CD4-positive, alpha-beta T cell treated with Interleukin-4 for 1 hour (primary cell): ENCODE measurements around the gene ZRANB3.
"Not testable (repeated sequence)": the region's sequence is repeated elsewhere in the genome, so short reads cannot be mapped to it uniquely, and the experiment has no call there.

Experiments
- DNase-seq, 2 donors: peaks; one replicate each; pipeline ENCODE4 v3.0.0-alpha.2; 2020 to 2022

ZRANB3 gene

DNA sequence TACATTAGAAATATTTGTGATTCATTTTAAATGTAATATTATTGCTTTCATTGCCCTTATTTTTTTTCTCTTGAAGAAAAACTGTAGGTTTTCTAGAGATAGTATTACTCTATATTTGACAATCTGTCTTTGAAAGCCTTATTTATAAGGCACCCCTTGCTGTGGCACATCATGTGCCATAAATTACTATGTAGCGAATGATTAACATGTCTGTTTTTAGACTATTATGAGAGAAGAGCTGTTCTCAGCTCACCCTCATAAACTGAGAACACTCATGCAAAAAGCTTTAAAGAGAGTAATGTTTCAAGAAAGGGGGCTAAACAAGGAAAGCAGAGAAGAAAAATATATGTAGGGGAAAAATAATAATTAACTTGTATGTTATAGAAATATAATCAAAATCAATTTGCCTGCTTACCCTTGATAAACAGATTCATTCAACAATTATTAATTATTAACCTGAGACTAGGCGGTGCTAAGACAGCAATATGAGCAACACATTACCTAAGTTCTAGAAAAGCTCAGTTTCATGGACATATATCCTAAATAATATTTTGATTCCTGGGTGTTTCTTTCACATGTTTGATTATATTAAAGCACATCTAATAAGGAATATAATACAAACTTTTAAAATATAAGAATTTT, 409.9 kb downstream of the ZRANB3 start:
- DNase-seq, result no peak

DNA sequence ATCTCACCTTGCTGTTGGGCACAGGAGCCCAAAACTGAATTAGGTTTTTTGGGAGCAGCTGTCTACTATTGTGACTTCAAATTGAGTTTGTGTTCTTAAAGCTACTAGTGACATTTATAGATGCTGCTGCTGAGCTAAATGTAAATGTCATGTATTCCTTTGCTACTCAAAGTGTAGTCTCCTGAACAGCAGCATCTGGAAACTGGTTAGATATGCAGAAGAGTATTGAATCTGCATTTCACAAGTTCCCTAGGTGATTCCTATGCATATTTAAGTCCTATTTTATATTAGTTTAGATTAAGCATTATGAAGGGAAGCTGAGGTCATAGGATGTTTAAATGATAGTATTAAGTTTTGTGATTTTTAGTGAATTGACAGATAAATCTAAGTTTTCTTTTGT, 411.4 kb downstream of the ZRANB3 start:
- DNase-seq, result no peak

DNA sequence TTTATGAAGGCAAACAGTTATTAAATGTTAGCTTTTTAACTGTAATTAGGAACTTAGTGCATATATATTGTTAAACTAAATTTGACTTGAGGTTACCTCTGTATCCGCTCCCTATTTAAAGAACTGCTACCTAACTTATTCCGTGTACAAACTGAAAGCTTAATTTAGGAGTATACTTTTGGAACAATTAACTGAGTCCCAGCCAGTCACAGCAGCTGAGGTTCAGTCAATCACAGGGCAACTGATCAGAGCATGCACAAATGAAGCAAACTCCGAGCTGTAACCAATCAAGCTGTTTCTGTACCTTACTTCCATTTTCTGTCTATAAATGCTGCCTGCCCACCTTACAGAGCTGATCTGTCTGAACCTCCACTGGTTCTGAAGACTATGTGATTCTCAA, 417.7 kb downstream of the ZRANB3 start:
- DNase-seq, result no peak

DNA sequence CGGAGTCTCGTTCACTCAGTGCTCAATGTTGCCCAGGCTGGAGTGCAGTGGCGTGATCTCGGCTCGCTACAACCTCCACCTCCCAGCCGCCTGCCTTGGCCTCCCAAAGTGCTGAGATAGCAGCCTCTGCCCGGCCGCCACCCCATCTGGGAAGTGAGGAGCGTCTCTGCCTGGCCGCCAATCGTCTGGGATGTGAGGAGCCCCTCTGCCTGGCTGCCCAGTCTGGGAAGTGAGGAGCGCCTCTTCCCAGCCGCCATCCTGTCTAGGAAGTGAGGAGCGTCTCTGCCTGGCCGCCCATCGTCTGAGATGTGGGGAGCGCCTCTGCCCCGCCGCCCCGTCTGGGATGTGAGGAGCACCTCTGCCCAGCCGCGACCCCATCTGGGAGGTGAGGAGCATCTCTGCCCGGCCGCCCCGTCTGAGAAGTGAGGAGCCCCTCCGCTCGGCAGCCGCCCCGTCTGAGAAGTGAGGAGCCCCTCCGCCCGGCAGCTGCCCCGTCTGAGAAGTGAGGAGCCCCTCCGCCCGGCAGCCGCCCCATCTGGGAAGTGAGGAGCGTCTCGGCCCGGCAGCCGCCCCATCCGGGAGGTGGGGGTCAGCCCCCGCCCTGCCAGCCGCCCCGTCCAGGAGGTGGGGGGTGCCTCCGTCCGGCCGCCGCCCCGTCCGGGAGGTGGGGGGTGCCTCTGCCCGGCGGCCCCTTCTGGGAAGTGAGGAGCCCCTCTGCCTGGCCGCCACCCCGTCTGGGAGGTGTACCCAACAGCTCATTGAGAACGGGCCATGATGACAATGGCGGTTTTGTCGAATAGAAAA, 425.3 kb downstream of the ZRANB3 start:
- not testable (repeated sequence) for DNase-seq

DNA sequence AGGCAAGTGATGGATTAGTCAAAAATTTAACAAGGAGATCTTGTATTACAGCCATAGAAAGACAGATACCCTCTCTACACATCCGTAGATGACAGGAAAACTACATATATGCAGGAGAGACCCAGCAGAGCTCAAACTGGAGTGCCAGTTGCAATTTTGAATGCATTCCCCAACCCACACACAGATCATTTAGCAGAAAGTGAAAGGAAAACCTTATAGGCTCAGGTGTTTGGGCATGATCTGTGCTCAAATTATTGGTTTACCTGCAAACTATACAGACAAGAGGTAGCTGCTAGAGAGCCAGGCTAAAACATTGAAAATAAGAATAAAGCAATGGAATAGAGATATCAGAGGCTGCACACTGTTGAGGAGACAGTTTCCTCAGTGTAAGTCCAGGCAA, 427.2 kb downstream of the ZRANB3 start:
- no peak for DNase-seq

DNA sequence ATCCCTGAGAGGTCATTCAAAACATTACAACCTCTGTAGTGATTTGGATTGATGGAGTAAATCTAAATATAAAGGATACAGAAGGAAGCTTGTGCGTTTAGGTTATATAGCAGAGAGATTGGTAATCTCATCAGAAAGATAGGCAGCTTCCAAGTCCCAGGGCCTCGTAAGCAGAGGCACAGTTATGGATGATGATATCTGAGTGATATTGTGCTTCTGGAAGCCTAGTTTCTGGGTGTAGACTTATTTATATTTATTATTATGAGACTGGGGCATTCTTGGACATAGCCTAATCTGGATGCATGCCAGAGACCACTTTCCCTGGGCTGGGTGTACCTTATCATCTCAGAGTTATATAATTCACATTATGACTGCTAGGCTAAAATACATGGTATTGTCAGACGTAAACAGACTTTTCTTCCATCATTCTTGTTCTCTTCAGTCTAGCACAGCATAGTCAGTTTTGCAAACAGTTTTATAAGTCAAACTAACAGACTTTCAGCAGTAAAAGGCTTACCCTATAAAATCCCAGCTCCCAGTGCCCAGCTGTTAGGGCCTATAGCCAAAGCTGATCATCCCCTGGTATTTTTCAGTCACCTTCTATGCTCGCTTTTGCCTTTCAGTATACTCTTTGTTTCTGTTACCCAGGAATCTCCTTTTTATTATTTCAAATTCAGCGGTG, 431.1 kb downstream of the ZRANB3 start:
- no peak for DNase-seq

DNA sequence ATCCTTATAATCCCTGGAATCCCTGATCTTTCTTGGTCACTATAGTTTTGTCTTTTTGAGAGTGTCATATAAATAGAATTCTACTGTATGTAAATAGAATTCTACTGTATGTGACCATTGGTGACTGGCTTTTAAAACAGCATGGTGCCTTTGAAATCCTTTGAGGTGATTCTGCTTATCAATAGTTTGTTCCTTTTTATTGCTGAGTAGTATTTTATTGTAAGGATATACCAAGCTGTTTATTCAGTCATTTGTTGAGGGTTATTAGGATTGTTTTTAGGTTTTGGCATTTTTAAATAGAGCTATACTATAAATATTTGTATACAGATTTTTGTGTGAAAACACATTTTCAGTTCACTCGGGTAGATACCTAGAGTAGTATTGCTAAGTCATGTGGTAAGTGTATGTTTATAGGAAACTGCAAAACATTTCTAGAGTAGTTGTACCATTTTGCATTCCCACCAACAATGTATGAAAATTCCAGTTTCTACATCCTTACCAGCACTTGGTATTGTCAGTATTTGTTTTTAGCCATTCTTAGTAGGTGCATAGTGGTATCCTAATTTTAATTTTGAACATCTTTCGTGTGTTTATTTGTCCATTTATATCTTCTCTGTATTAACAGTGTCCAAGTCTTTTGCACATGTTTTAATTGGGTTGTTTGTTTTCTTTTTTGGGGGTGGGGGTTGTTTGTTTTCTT, 433.3 kb downstream of the ZRANB3 start:
- DNase-seq, result no peak

DNA sequence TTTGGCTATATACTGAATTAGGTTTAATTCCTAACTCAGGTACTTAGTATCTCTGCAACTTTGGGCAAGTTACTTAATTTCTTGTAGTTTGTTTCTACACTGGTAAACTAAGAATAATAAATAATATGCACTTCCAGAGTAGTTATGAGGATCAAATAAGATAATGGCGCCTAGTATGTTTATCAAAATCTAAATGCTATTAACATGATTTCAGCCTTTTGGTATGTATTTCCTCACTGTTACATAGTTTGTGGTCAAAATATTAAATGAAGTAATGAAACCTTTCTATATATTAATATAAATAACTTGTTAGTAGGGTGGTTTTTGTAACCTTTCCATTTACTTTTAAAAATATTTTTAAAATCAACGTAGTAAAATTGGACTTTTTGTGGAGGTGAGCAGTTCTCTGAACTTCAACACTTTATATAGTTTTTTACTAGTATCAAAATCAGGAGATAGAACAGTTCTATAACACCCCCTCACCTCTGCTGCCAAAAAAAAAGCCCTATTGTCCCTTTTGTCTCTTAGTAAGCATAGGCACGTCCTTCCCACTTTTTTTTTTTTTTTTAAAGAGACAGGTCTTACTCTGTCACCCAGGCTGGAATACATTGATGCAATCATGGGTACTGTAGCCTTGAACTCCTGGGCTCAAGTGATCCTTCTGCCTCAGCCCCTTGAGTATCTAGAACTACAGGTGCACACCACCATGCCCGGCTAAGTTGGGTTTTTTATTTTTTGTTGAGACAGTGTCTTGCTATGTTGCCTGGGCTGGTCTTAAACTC, 434.2 kb downstream of the ZRANB3 start:
- no peak for DNase-seq

DNA sequence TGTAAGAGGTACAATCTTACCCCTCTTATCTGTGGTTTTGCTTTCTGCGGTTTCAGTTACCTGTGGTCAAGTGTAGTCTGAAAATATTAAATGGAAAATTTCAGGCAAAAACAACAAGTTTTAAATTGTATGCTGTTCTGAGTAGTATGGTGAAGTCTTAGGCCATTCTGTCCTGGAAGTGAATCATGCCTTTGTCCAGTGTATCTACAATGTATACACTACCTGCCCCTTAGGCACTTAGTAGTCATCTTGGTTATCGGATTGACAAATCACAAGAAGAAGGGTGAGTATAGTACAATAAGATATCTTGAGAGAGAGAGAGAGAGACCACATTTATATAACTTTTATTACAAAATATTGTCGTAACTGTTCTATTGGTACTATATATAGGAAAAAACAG, 435.4 kb downstream of the ZRANB3 start:
- DNase-seq, result no peak

DNA sequence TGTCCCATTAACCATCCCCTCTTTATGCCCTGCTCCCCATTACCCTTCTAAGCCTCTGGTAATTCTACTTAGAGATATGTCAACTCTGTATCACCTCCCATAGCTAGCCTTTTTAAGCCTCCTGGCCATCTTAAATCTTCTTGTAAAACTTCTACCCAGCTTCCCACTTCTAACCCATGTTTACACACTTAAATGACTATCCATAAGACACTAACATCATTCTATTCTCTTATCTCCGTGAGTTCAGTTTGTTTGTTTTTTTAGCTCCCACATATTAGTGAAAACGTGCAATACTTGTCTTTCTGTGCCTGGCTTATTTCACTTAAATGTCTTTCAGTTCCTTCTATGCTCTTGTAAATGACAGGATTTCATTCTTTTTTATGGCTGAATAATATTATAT, 436.5 kb downstream of the ZRANB3 start:
- no peak for DNase-seq

DNA sequence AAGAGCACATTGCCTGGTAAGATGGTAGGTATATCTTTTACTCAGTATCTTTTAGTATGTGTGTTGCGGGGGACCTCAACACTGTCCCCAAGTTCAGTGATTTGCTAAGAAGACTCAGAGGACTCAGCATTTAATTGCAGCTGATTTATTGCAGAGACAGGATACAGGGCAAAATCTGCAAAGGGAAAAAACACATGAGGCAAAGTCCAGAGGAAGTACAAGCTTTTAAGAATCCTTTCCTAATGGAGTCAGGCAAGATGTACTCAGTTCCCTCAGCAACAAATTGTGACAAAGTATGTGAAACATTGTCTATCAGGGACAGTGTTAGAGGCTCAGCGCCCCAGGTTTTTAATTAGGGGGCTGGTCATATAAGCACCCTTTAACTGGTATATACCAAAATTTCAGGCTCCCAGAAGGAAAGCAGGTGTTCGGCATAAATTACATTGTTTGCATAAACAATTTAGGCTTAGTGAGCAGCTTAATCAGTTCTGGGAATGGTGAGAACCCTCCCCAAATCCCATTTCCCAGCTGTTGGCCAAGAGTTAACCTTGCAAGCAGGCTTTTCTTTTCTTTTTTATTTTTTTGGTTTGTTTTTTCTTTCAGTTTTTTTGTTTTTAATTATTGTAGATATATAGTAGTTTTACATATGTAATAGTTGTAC, 437.2 kb downstream of the ZRANB3 start:
- DNase-seq, result no peak

DNA sequence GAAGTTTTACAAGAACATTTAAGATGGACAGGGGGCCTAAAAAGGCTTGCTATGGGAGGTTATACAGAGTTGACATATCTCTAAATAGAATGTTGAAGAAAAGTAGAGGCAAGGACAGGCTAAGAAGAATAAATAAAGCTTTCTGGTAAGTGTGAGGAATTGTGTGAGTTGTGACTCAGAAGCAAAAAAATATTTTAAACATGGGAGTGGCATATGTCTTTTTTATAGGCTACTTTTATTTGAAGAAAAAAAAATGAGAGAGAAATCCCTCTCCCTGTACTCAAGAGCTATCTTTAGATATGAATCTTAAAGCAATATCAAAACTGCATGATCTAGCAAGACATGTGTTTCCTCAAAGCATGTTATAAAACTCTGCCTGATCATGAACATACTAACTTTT, 437.8 kb downstream of the ZRANB3 start:
- no peak for DNase-seq

DNA sequence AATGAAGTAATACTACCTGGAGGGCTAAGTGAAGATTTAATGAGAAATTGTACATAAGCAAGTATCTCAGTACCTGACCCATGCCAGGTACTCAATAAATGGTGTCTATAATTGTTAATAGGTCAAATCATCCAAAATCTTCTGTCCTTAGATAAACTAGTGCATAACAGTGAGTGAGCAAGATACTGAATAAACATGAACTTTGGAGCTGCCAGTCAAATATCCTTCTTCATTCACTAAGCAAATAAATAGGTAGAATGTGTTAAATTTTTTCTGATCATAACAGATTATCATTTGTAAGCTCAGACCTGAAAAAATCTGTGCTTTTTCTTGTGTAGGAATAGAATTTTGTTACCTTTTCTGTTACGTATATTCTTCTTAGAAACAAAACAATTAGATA, 439.3 kb downstream of the ZRANB3 start:
- DNase-seq, result no peak

DNA sequence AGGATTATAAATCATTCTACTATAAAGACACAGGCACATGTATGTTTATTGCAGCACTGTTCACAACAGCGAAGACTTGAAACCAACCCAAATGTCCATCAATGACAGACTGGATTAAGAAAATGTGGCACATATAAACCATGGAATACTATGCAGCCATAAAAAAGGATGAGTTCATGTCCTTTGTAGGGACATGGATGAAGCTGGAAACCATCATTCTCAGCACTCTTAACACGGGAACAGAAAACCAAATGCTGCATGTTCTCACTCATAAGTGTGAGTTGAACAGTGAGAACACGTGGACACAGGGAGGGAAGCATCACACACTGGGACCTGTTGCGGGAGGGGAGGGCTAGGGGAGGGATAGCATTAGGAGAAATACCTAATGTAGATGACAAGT, 441.4 kb downstream of the ZRANB3 start:
- DNase-seq, result not testable (repeated sequence)
